ENCODE measurements around the gene MTOR.
"Not testable (repeated sequence)": the region's sequence is repeated elsewhere in the genome, so short reads cannot be mapped to it uniquely, and the experiment has no call there.

The MTOR gene

GRCh38 chr1:11178021-11179015, 84.0 kb downstream of the MTOR start:
- no peak for DNase-seq

DNA sequence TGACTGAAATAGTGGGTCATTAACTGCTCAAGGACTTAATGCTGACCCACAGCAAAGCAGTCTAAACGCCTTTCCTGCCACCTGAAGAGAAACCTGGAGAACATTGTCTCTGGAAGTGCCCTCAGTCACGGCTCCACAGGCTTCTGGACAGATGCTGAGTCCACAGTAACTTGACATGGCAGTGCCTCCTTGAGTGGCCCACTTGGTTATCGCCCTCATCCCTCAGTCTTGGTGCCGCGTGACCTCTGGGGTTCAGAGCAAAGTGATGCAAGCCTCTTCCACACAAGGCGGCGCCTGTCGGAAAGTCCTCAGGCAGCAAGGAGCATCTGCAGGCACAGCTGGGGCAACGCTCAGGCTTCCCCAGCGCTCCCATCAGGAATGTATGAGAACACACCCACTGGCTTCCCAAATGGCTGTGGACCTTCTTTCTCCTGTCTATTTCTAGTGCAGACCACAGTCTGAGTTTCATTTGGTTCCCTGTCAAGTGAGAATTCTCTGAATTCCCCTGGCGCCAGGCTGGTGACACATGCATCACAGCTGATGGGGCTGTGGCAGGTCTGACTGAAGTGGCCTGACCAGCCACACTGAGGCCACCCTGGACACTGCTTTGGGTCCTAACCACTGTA, 86.2 kb downstream of the MTOR start:
- DNase-seq: no peak

DNA sequence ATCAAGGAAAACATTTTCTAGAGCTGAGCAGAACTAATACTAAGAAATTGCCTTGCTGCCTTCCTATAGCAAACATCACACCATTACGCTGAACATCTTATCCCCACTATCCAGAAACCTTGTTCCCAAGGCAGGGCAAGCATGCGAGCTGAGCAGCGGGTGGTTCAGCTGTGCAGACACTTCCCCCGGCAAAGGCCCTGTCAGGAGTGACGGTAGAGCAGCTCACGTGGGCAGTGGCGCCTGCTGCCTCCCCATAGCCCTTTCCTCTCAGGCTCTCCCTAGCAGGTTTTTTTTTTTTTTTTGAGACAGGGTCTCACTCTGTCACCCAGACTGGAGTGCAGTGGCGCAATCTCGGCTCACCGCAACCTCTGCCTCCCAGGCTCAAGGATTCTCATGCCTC, 86.9 kb downstream of the MTOR start:
- no peak for DNase-seq

DNA sequence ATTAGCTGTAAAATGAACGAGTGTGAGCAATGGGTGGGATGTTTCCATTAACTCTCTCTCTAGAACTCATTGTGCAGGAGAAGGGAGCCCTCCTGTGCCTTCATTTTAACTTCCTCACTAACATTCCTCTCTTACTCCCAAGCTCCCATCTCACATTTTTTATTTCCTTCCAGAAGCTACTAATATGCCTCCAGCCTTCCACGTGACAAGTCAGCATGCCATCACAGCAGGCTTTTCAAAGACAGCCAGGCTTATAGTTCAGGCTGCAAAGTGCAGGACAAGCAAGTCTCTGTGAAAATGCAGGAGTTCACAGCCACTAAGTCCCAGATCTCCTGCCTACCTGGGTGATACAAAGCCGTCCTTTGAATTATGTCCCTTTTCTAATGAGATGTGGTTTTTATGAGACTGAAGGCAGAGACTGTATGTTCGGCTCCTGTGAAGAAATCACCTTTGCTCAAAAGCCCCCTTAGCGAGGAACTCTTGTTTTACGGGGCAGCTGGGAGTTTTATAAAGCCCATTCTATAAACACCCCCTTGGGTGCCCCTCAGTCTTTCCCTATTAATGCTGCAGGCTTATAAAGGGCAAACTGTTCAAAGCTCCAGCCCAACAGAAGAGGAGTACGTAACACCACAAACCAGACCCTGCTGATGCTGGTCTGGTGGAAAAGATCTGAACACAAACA, 87.9 kb downstream of the MTOR start:
- DNase-seq: no peak

DNA sequence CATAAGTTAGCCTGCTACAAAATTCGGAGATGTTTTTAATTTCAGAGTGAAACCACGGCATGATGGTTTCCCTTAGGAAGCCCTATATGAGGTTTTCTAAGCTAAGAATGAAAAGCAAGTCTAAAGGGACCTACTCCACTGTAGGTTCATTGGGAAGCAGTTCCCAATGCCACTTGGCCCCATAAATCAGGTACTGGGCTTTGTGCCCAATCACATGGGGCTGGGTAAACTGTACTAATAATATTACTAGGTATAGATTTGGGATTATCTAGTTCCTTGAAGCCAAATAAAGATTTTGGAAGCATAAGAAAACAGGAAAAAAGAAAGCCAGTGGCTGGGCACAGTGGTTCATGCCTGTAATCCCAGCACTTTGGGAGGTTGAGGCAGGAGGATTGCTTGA, 92.2 kb downstream of the MTOR start:
- no peak for DNase-seq

DNA sequence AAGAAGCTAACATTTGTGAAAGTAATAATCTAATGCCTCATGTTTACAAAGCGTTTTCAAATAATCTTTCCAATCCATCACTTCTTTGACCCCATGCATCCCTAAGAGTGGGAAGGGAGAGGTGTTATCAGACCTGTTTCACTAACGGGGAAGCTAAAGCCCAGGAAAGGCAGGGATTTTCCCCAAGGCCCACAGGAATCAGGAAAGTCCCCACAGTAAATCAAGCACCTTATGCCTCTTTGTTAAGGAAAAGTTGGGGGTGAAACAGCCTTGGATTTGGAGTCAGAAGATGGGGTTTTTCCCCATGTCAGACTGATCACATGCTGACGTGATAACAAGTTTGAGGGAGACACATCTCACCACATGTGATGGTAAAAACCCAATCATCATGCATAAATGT, 93.1 kb downstream of the MTOR start:
- no peak for DNase-seq

DNA sequence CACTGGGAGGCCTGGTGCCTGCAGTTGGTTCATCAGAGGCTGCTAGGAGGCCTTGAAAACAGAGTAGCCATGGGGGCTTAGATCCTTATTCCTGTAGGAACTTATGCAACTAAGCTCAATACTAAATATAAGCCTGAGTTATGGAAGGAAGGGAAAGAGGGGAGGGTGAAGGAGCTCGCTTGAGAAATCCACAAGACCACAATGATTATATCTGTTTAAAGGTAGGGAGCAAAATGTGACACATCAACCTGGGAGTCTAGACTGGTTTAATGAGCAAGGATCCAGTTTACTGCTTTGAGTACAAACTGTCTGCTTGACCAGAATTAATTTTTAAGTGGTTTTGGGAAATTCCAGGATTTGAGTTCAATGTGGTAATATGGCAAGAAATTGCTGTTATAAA, 93.6 kb downstream of the MTOR start:
- DNase-seq: no peak

GRCh38 chr1:11166744-11167143, 95.6 kb downstream of the MTOR start:
- DNase-seq: not testable (repeated sequence)

GRCh38 chr1:11162752-11163151, 99.6 kb downstream of the MTOR start:
- DNase-seq: not testable (repeated sequence)

DNA sequence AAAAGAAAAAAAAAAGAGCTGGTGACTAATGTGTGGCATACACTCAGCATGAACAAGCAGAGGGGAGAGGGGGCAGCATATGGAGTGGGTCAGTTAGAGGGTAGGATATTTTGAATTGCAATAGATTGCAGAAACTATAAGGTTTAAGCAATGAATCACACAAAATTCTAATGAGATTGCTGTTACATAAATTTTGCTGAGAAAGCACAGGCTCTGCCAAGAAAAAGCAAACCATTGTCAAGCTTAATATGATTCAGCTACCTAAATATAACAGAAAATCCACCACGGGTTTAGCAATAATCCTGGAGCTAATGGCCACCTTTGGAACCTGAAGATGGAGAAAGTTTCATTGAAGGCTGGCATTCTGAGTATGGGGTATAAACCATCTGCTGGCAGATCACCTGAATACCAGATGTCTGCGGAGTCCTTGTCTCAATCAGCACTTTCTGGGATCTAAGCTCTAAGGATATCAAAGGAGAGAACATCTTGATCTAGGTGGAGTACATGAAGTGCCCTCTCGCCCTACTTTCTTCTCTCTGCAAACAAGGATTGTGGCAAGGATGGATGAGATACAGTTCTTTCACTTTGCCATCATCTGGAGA, 103.5 kb downstream of the MTOR start:
- DNase-seq: no peak

DNA sequence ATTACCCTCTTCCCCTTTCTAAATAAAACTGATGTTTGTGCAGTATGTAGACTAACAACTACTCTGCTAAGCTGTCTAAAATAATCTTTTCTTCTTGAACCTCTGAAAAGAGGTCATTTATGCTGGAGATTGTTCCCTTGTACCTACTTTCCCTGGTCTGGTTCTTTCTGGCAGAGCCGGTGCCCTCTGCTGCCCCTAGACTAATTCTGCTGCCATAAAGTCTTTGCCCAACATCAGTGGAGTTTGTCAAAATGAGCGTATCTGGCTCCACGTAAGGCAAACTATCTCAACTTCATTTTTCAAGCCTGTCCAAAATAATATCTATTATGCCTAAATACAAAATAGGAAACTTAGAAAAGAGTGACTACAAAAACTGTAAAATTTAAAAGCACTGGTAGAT, 104.1 kb downstream of the MTOR start:
- DNase-seq: no peak

DNA sequence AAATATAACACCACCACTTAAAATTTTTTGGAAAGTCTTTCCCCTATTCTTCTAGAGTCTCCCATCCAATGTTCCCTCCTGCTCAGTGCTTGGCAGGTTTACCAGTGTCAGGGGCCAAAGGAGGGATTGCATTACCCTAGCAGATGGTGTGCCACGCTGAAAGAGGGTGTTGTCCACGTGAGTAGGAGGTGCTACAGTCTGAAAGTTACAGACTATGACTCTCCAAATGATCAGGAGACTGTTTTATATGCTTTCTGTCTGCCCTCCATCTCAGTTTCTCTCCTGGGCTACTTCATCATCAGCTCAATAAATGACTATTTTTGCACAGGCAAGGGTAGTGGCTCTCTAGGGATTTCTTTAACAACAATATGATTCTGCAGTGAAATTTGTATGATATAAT, 104.5 kb downstream of the MTOR start:
- no peak for DNase-seq

DNA sequence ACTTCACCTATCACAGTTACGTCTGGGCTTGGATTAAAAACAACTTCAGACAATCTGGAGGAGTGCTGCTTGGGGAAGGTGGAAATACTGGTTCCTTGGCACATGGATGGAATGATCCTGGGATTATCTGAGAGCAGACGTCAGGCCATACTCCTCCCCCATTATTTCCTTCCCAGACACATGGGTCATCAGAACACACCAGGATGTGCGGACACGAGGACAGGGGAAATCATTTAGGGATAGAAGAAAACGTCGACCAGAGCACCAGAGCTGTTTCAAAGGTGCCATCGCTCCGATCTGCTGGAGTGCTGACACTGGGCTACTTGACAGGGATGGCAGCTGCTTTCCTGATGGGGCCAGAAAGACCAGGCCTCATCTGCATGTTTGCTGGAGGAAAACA, 105.0 kb downstream of the MTOR start:
- DNase-seq: no peak

DNA sequence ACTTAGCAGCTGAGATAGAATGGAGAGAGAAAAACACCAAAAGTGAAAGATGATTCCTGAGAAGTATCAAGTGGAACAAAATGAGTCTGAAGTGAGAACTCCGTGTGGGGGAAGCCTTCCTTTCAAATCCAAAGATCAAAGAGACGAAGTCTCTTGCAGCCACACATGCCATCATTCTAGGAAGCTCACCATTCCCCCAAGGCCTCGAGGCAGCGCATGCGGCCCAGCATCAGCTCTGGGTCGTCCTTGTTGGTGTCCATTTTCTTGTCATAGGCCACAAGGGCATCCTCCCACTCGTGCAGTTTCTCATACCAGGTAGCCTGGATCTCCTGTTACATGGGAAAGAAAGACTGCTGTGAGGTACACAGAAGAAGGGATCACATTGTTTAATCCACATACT, 105.4 kb downstream of the MTOR start:
- DNase-seq: no peak

DNA sequence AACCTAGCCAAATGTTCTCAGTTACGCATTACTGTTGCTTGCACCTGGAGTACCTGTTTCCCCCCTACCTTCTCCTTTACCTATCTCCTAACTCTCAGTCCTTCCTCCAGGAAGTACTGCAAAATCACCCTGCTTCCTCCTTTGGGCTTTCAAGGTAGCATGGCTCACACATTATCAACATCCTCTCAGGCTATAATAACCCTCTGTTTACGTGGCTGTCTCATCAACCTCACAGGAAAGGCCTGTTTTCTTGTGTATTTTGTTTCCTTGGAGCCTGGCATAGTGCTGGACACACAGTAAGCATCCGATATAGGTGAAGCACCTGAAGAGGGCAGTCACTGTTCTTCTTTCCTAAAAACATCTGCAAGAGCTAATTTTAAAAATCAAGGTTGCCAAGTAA, 105.9 kb downstream of the MTOR start:
- DNase-seq: no peak

- DNase-seq: no peak
Observed at GRCh38 chr1:11153184-11153583, 109.2 kb downstream of the MTOR start.

- no peak for DNase-seq
Observed at GRCh38 chr1:11152755-11153154, 109.6 kb downstream of the MTOR start.

GRCh38 chr1:11151826-11152612, 110.3 kb downstream of the MTOR start:
- DNase-seq: no peak

DNA sequence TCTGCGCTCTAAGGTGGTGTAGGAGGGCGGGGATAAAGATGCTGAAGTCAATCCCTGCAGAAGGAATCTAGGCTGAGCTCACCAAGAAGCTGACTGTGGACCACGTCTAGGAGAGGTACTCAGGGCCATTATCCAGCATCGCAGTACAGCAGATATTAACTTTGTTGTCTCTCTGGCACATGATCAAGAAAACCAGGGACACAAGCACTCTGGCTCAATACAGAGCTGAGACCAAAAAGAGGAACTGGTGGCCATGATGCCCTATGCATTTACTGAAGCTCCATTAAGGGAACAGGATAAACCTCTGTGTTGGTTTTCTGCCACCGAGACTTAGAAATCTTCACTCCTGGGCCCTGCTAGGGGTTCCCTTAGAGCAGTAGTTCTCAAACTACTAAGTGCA, 111.2 kb downstream of the MTOR start:
- no peak for DNase-seq

DNA sequence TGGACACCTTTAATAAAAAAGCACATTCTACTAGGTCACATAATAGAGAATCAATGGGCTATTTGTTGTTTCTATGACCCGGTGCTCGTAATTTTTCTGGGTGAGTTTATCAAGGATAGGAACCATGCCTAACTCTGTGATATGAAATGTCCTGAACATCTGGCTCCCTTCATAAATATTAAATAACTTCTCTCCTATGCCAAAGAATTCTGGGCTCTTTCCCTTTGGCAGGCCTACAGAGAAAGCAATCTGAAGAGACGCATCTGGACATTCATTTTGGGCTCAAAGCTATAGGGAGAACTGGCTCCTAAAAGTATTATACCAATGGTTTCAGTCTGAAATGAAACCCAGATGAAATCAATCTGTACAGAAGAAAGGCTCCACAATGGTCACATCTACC, 112.0 kb downstream of the MTOR start:
- no peak for DNase-seq

DNA sequence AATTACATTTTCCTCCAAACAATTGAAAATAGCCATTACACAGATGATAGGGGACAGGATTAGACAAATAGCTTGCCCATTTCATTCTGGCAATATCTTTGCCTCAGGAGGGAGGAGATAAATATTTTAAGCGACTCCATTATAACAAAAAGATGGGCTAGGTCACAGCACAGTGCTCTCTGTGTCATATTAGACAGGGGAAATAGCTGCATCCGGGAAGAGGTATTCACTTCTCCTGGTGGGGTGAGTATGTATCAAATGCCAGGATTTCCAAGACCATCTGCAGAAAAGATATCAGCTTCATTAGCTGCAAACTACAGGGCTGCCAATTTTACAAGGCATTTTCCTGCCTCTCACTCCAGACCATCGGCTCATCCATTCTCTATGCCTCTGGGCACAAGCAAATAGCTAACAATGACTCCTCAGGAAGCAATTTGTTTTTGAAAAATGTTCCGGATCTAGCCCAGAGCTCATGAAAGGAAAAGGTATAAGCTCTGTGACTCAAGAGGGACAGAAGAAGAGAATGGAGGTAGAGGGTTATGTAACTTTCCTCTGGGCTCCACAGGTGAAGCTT, 115.1 kb downstream of the MTOR start:
- DNase-seq: no peak

GRCh38 chr1:11145741-11146140, 116.6 kb downstream of the MTOR start:
- no peak for DNase-seq

Measured in RPMI8226 (cell line).